ENCODE measurements around the gene JARID2.

- TF ChIP-seq CTCF (CRISPR knock-in tag; IDR thresholded peaks at IDR 0.05) (no peak), SATB2 (CRISPR knock-in tag; IDR thresholded peaks at IDR 0.05) (no peak), POLR2AphosphoS5 (IDR thresholded peaks at IDR 0.05; ENCODE audit: low read depth, low read length) (no peak), NFE2 (CRISPR knock-in tag; IDR thresholded peaks at IDR 0.05) (no peak), GATAD2A (CRISPR knock-in tag; IDR thresholded peaks at IDR 0.05) (no peak), STAT5B (CRISPR knock-in tag; IDR thresholded peaks at IDR 0.05) (no peak), ATF2 (CRISPR knock-in tag; IDR thresholded peaks at IDR 0.05) (no peak), NFIC (IDR thresholded peaks at IDR 0.05; ENCODE audit: low read length) (no peak), ZSCAN9 (CRISPR knock-in tag; IDR thresholded peaks at IDR 0.05; ENCODE audit: borderline replicate concordance) (no peak), FLYWCH1 (CRISPR knock-in tag; IDR thresholded peaks at IDR 0.05) (no peak), ZNF569 (CRISPR knock-in tag; IDR thresholded peaks at IDR 0.05; ENCODE audit: borderline replicate concordance) (no peak), SP5 (CRISPR knock-in tag; IDR thresholded peaks at IDR 0.05; ENCODE audit: borderline replicate concordance, low read depth) (no peak), POLR2A (IDR thresholded peaks at IDR 0.05; ENCODE audit: insufficient read depth in 1 of 2, low read depth in 2 of 2, low read length in 2 of 2) (no peak)
Observed at GRCh38 chr6:15408008-15408407, 162.1 kb downstream of the JARID2 start.

Data from HepG2 (cell line).